ENCODE data around the gene RNF2. TPM values are rescaled to one million over a fixed set of nuclear protein-coding genes. Genes with fewer than 3 reads are reported as not detected.

RNF2 gene
- total RNA-seq, 4 donors from 2014 or later: 11.3 to 18.6 (median 16.2) TPM

- Histone ChIP-seq H3K4me1 (no peaks in the 10 kb centered on the region), H3K27me3 (no peaks in the 10 kb centered on the region), H3K36me3 (no peaks in the 10 kb centered on the region), H3K4me3 (no peak overlapping the region), H3K9me3 (no peaks in the 10 kb centered on the region), H3K27ac (no peak overlapping the region)
- DNase-seq (ENCODE audit: low spot score in 2 of 2): no peak
- TF ChIP-seq POLR2AphosphoS5 (IDR thresholded peaks at IDR 0.05): no peak
- TF ChIP-seq EP300 (IDR thresholded peaks at IDR 0.05): no peak
Observed at GRCh38 chr1:185080422-185080821, 35.1 kb downstream of the RNF2 start.

GRCh38 chr1:185083818-185084217 is 38.5 kb downstream of the RNF2 start:
- H3K4me3 ChIP-seq: no peak overlapping the region
- H3K27me3 ChIP-seq: no peaks in the 10 kb centered on the region
- 94% methylated on average over 2 of the region's 2 CpGs for WGBS
- H3K36me3 ChIP-seq: peaks cover 13% of the 10 kb centered on the region
- no peaks in the 10 kb centered on the region for H3K4me1 ChIP-seq
- H3K9me3 ChIP-seq: no peaks in the 10 kb centered on the region
- DNase-seq (ENCODE audit: low spot score in 2 of 2): no peak
- no peak overlapping the region for H3K27ac ChIP-seq
- TF ChIP-seq EP300 (IDR thresholded peaks at IDR 0.05) (no peak), CTCF (IDR thresholded peaks at IDR 0.05) (no peak), POLR2A (IDR thresholded peaks at IDR 0.05) (no peak), POLR2AphosphoS5 (IDR thresholded peaks at IDR 0.05) (no peak)

- Histone ChIP-seq H3K4me1 (no peaks in the 10 kb centered on the region), H3K4me3 (no peak overlapping the region), H3K27me3 (no peaks in the 10 kb centered on the region), H3K36me3 (peaks cover 33% of the 10 kb centered on the region), H3K27ac (no peak overlapping the region), H3K9me3 (no peaks in the 10 kb centered on the region)
- 93% methylated on average over 1 of the region's 1 CpG for WGBS
- TF ChIP-seq POLR2AphosphoS5 (IDR thresholded peaks at IDR 0.05) (no peak), CTCF (IDR thresholded peaks at IDR 0.05) (no peak), EP300 (IDR thresholded peaks at IDR 0.05) (no peak), POLR2A (IDR thresholded peaks at IDR 0.05) (no peak)
- DNase-seq (ENCODE audit: low spot score in 2 of 2): no peak
Observed at GRCh38 chr1:185087101-185087500, 41.7 kb downstream of the RNF2 start.

GRCh38 chr1:185087746-185088145 is 42.4 kb downstream of the RNF2 start:
- no peaks in the 10 kb centered on the region for H3K4me1 ChIP-seq
- TF ChIP-seq EP300 (IDR thresholded peaks at IDR 0.05) (no peak), POLR2A (IDR thresholded peaks at IDR 0.05) (no peak), POLR2AphosphoS5 (IDR thresholded peaks at IDR 0.05) (no peak), CTCF (IDR thresholded peaks at IDR 0.05) (no peak)
- peaks cover 38% of the 10 kb centered on the region for H3K36me3 ChIP-seq
- no peak overlapping the region for H3K4me3 ChIP-seq
- H3K27me3 ChIP-seq: no peaks in the 10 kb centered on the region
- no peak for DNase-seq (ENCODE audit: low spot score in 2 of 2)
- no peak overlapping the region for H3K27ac ChIP-seq
- H3K9me3 ChIP-seq: no peaks in the 10 kb centered on the region

GRCh38 chr1:185091480-185091879 is 46.1 kb downstream of the RNF2 start:
- TF ChIP-seq CTCF (IDR thresholded peaks at IDR 0.05) (no peak), POLR2AphosphoS5 (IDR thresholded peaks at IDR 0.05) (no peak), EP300 (IDR thresholded peaks at IDR 0.05) (no peak), POLR2A (IDR thresholded peaks at IDR 0.05) (no peak)
- 89% methylated on average over 5 of the region's 5 CpGs for WGBS
- Histone ChIP-seq H3K36me3 (peaks cover 58% of the 10 kb centered on the region), H3K4me1 (no peaks in the 10 kb centered on the region), H3K27ac (no peak overlapping the region), H3K9me3 (no peaks in the 10 kb centered on the region), H3K27me3 (no peaks in the 10 kb centered on the region), H3K4me3 (no peak overlapping the region)
- no peak for DNase-seq (ENCODE audit: low spot score in 2 of 2)

GRCh38 chr1:185094761-185095160 is 49.4 kb downstream of the RNF2 start:
- Histone ChIP-seq H3K27ac (no peak overlapping the region), H3K36me3 (peaks cover 57% of the 10 kb centered on the region), H3K27me3 (no peaks in the 10 kb centered on the region), H3K9me3 (no peaks in the 10 kb centered on the region), H3K4me3 (no peak overlapping the region), H3K4me1 (no peaks in the 10 kb centered on the region)
- TF ChIP-seq POLR2AphosphoS5 (IDR thresholded peaks at IDR 0.05) (no peak), POLR2A (IDR thresholded peaks at IDR 0.05) (no peak), CTCF (IDR thresholded peaks at IDR 0.05) (no peak), EP300 (IDR thresholded peaks at IDR 0.05) (no peak)
- no peak for DNase-seq (ENCODE audit: low spot score in 2 of 2)
- 93% methylated on average over 2 of the region's 2 CpGs for WGBS

Measured in suprapubic skin (tissue), 4 donors.